Bronchial epithelial cell (primary cell): ENCODE measurements around the gene ARL17B. TPM values are rescaled to one million over a fixed set of nuclear protein-coding genes. Genes with fewer than 3 reads are reported as not detected.
A peak's percentile ranks its signal among the peaks of the same experiment; 100 is the strongest.
"Not testable (repeated sequence)": the region's sequence is repeated elsewhere in the genome, so short reads cannot be mapped to it uniquely, and the experiment has no call there.

Source experiments
- DNase-seq: peaks from one replicate; pipeline ENCODE4 v3.0.0-alpha.2; 2010; ENCODE audit warnings: low read depth
- FAIRE-seq: peaks from 2 replicates; lab custom pipeline; 2011; peaks lifted over from hg19 to GRCh38; lab: Jason Lieb, UNC
- H3K27me3 ChIP-seq: 2 replicates; pipeline ENCODE4 v1.5.1; 2011; ENCODE audit warnings: low read length; ENCODE audit not compliant: control insufficient read depth, insufficient read depth
- H3K36me3 ChIP-seq: 2 replicates; pipeline ENCODE4 v1.5.1; 2011; ENCODE audit warnings: low read length; ENCODE audit not compliant: control insufficient read depth, insufficient read depth
- H3K4me3 ChIP-seq: 2 replicates; pipeline ENCODE4 v1.5.1; 2011; ENCODE audit warnings: mild to moderate bottlenecking, low read depth, low read length, control low read depth
- total RNA-seq: library from RNA; depleted of rRNA; stranded (reverse); fragments of >200 nt; gene quantifications from 2 replicates; pipeline ENCODE4 v1.2.1, GENCODE V29; 2014
- TF ChIP-seq, protein P1 (sequence below): IDR thresholded peaks from 2 replicates; pipeline ENCODE4 v1.5.1; 2011; ENCODE audit warnings: mild to moderate bottlenecking, moderate library complexity, low read length, control low read depth, inconsistent platforms; ENCODE audit not compliant: insufficient read depth, severe bottlenecking

The ARL17B gene
- total RNA-seq, 1 donor from 2014 or later: 2.1 TPM

DNA sequence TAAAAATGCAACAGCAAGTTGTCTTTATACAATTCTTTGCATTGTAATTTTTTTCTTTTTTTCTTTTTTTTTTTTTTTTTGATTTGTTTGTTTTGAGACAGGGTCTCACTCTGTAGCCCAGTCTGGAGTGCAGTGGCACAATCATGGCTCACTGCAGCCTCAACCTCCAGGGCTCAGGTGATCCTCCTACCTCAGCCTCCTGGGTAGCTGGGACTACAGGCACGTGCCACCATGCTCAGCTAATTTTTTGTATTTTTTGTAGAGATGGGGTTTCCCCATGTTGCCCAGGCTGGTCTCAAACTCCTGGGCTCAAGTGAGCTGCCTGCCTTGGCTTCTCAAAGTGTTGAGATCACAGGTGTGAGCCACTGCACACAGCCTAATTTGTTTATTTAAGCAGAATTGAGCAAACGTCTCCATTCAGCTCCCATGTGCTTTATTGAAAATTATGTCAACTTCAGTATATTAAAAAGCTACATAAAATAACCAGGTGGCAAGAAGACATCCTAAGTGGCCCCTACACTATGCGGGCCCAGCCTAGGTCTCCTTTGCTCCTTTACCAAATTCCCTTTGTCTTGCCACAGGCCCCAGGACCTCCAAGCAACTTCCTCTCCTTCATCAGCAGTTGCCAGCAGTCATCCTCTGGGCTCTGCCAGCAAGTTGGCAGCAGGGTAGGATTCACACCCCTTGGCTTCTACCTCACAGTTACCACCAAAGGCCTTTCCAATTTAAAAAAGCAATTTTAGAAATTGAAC lies 84.7 kb downstream of the ARL17B start:
- not testable (repeated sequence) for FAIRE-seq

DNA sequence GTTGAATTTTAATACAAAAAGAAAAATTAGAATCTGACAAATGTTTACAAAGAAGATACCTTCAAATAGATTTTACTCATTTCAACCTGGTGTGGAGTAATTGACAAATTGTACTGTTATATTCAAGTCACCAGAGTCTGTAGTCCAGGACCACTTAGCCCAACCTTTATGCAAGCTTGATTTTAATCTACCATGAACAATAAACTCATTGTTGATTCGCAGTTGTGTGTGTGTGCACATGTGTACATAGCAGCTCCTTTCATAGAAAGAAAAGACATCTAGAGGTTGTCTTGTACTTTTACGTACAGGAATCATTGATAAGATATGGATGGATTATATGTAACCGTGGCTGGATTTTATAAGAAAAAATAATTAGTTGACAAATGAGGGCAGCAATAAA lies 87.3 kb downstream of the ARL17B start:
- TF ChIP-seq, protein P1, sequence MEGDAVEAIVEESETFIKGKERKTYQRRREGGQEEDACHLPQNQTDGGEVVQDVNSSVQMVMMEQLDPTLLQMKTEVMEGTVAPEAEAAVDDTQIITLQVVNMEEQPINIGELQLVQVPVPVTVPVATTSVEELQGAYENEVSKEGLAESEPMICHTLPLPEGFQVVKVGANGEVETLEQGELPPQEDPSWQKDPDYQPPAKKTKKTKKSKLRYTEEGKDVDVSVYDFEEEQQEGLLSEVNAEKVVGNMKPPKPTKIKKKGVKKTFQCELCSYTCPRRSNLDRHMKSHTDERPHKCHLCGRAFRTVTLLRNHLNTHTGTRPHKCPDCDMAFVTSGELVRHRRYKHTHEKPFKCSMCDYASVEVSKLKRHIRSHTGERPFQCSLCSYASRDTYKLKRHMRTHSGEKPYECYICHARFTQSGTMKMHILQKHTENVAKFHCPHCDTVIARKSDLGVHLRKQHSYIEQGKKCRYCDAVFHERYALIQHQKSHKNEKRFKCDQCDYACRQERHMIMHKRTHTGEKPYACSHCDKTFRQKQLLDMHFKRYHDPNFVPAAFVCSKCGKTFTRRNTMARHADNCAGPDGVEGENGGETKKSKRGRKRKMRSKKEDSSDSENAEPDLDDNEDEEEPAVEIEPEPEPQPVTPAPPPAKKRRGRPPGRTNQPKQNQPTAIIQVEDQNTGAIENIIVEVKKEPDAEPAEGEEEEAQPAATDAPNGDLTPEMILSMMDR: no peak
- Histone ChIP-seq H3K27me3 (no peaks in the 10 kb centered on the region), H3K4me3 (no peak overlapping the region), H3K36me3 (no peaks in the 10 kb centered on the region)
- FAIRE-seq (no peak), DNase-seq (no peak)

More for the DNA sequence above, 84.7 kb downstream of the ARL17B start:
- H3K4me3 ChIP-seq, H3K36me3 ChIP-seq, DNase-seq, H3K27me3 ChIP-seq: not testable (repeated sequence)

DNA sequence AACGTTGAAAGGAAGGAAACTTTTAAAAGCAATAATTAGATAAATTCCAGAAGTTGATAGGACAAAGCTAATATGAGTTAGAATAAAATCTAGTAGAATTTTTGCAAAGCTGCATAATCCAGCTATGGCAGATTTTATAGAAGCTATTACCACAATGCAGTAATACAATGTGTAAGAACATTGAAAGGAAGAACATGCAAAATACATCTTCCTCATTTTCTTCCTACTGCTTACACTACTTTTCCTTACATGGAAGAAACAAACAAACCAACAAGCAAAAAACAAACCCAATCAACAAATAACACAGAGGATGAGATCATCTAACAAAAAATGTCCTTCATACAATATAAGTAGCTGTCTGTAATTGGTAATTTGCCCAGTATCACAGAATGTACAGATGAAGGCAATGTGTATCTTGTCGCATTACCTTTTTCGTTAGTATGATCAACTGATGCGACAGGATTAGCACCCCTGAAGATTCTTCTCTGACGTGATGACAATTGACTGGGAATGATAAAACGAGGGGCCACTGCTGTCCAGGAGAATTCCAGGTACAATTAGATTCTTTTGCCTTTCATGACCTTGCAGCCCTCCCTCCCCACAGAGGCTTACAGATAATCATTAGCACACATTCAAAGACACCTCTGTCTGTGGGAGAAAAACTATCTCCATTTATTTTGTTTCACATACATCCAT lies 87.9 kb downstream of the ARL17B start:
- no peak for DNase-seq
- no peaks in the 10 kb centered on the region for H3K36me3 ChIP-seq
- FAIRE-seq: no peak
- H3K4me3 ChIP-seq: no peak overlapping the region
- H3K27me3 ChIP-seq: no peaks in the 10 kb centered on the region
- TF ChIP-seq, protein P1: no peak

DNA sequence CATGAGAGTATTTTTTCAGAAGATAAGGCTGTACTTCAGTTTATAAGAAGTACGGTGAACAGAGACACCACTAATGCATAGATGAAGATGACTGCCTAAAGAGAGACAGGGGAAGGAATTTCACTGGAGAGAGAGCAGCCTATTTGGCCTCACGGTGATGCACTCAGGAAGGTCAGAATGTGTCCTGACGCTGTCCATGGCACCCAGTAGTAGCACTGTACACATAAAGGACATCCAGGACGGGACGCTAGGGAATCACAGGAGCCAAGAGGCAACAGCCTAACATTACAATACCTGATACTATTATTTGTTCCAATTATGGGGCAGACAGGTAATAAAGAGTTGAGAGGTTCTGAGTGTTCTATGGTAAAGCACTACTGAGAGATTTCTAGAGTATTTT lies 91.5 kb downstream of the ARL17B start:
- FAIRE-seq (no peak), DNase-seq (no peak)
- H3K27me3 ChIP-seq: no peaks in the 10 kb centered on the region
- TF ChIP-seq, protein P1: no peak
- no peaks in the 10 kb centered on the region for H3K36me3 ChIP-seq
- H3K4me3 ChIP-seq: no peak overlapping the region

DNA sequence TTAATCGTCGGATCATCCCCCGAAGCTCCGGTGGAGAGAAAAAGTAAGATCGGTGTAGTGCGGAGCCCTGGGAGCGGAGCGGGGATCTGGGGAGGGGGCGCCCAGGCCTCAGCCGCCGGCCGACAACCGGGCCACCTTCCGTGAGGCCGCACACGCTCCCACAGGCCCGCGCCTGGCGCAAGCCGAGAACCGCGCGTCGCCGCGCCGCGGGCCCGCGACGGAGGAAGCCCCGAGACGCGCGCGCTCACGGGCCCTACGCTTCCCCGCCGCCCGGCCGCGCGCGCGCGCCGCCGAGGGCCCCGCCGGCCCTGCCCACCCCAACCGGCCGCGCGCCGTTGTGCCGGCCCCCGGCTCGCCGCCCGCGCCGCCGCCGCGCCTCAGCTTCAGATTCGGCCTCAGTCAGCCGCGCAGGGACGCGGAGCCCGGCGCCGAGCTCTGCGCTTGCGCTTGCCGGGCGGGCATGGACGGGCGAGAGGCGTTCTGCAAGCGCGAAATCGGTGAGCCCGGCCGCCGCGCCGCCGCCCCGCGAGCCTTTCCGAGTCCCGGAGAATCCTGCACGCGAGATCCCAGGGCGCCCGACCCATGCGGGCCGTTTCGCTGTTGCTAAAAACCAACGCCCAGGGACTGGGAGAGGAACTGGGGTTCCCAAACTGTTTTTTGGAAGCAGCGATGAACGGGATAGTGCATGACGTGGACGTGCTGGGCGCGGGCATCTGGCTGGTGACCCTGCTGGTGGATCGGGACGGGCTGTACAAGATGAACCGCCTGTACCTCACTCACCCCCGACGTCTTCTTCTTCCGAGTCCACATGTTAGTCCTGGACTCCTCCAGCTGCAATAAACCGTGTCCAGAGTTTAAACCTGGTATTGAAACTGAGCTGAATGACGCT lies 94.7 kb downstream of the ARL17B start:
- FAIRE-seq: no peak

DNA sequence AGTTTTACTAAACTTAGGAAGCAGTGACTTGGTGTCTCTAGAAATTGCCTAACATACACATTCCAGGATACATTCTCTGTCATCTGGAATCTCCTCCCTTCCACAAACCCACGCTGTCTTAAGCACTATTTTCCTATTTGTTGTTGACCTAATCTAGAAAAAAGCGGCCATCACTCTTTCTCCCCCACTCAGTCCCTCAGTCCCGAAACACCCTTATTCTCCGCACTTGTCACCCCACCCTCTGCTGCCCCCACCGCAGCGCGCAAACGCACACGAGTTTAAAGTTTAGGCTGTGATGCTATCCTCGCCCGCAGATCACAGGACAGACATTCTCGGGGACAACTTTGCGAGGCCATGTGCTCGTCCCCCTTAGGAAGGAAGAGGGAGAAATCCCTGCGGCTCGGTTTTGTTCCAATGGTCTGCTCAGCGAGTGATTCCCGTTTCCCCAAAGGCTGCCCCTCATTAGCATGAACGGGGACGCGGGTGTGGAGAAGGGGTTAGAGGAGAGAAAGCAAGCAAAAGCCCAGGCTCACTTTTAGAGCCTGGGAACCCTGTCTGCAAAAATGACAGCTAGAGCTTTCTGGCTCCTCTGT lies 95.4 kb downstream of the ARL17B start:
- H3K27me3 ChIP-seq, DNase-seq, FAIRE-seq: not testable (repeated sequence)

More for the DNA sequence above, 94.7 kb downstream of the ARL17B start:
- no peaks in the 10 kb centered on the region for H3K27me3 ChIP-seq
- no peaks in the 10 kb centered on the region for H3K36me3 ChIP-seq
- DNase-seq: peak; percentile 67
- peak overlapping the region; percentile 71 for H3K4me3 ChIP-seq
- TF ChIP-seq, protein P1: no peak

More for the DNA sequence above, 95.4 kb downstream of the ARL17B start:
- not testable (repeated sequence) for H3K36me3 ChIP-seq
- peak overlapping the region; percentile 71 for H3K4me3 ChIP-seq
